Measurements from ENCODE around the gene RPS13.
"Not testable (repeated sequence)": the region's sequence is repeated elsewhere in the genome, so short reads cannot be mapped to it uniquely, and the experiment has no call there.

RPS13 gene

GRCh38 chr11:17034027-17034426 lies 43.4 kb downstream of the RPS13 start:
- DNase-seq = not testable (repeated sequence)

- DNase-seq = no peak
Measured at GRCh38 chr11:17026487-17027082, 50.9 kb downstream of the RPS13 start.

- no peak for DNase-seq
Measured at GRCh38 chr11:17024924-17025323, 52.5 kb downstream of the RPS13 start.
